Measurements from ENCODE around the gene FAM83E. TPM values are rescaled to one million over a fixed set of nuclear protein-coding genes. Genes with fewer than 3 reads are reported as not detected.

FAM83E gene
- polyA plus RNA-seq, 1 donor from 2014 or later, result 0.73 TPM

GRCh38 chr19:48603449-48603848 lies 11.4 kb downstream of the FAM83E start:
- H4K20me1 ChIP-seq (ENCODE audit: insufficient read depth), result no peaks in the 10 kb centered on the region
- no peak overlapping the region for H3K4me3 ChIP-seq (ENCODE audit: low read length)
- H3K9me2 ChIP-seq (ENCODE audit: insufficient read depth, low read length), result no peaks in the 10 kb centered on the region
- H3K27me3 ChIP-seq (ENCODE audit: insufficient read depth, low read depth, low read length), result no peaks in the 10 kb centered on the region
- H3K36me3 ChIP-seq (ENCODE audit: insufficient read depth, low read length), result no peaks in the 10 kb centered on the region
- H3F3A ChIP-seq (ENCODE audit: insufficient read depth, low read length, poor library complexity, severe bottlenecking), result no peaks in the 10 kb centered on the region
- no peak for TF ChIP-seq REST (IDR thresholded peaks at IDR 0.05; ENCODE audit: borderline replicate concordance)
- TF ChIP-seq EZH2 (IDR thresholded peaks at IDR 0.05; ENCODE audit: borderline replicate concordance, insufficient read depth, low read length, poor library complexity, severe bottlenecking), result no peak
- no peak for TF ChIP-seq RAD21 (conservative IDR thresholded peaks at IDR 0.05)
- no peak for TF ChIP-seq POLR2AphosphoS5 (IDR thresholded peaks at IDR 0.05)
- TF ChIP-seq SMC3 (conservative IDR thresholded peaks at IDR 0.05; ENCODE audit: poor library complexity), result no peak
- TF ChIP-seq EP300 (conservative IDR thresholded peaks at IDR 0.05; ENCODE audit: poor library complexity, severe bottlenecking), result no peak
- no peak for TF ChIP-seq CTCF (IDR thresholded peaks at IDR 0.05; ENCODE audit: poor library complexity, severe bottlenecking)
- TF ChIP-seq TAF1 (IDR thresholded peaks at IDR 0.05; ENCODE audit: low read depth), result no peak
- TF ChIP-seq MXI1 (conservative IDR thresholded peaks at IDR 0.05; ENCODE audit: poor library complexity, severe bottlenecking), result no peak
- no peak overlapping the region for H2AFZ ChIP-seq (ENCODE audit: low read depth, low read length)
- H3K27ac ChIP-seq (ENCODE audit: low read length), result no peak overlapping the region
- H3K79me2 ChIP-seq (replicated peaks; ENCODE audit: insufficient read depth, low read length), result no peaks in the 10 kb centered on the region
- no peak overlapping the region for H3K4me2 ChIP-seq (ENCODE audit: low read length)
- H3K9me3 ChIP-seq (ENCODE audit: low read length), result no peaks in the 10 kb centered on the region
- H3K9ac ChIP-seq (ENCODE audit: low read length), result no peak overlapping the region

DNA sequence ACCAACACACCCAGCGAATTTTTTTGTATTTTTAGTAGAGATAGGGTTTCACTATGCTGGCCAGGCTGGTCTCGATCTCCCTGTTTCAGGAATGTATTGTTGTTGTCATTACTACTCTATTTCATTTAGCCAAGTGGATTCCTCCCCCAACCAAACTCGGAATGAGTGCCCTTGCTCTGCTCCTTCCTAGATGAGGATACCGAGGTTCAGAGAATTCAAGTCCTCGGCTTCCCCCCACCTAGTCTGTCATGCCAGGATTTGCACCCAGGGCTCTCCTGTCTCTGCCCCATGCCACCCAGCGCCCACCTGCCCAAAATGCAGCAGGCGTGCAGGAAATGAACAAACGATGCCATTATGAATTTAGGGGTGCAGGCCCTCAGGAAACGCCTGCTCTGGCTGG lies 11.9 kb downstream of the FAM83E start:
- no peaks in the 10 kb centered on the region for H3K9me3 ChIP-seq (ENCODE audit: low read length)
- H2AFZ ChIP-seq (ENCODE audit: low read depth, low read length), result no peak overlapping the region
- no peak overlapping the region for H3K4me2 ChIP-seq (ENCODE audit: low read length)
- no peaks in the 10 kb centered on the region for H3F3A ChIP-seq (ENCODE audit: insufficient read depth, low read length, poor library complexity, severe bottlenecking)
- TF ChIP-seq EP300 (conservative IDR thresholded peaks at IDR 0.05; ENCODE audit: poor library complexity, severe bottlenecking) (no peak), CTCF (IDR thresholded peaks at IDR 0.05; ENCODE audit: poor library complexity, severe bottlenecking) (no peak), REST (IDR thresholded peaks at IDR 0.05; ENCODE audit: borderline replicate concordance) (no peak), SMC3 (conservative IDR thresholded peaks at IDR 0.05; ENCODE audit: poor library complexity) (no peak), EZH2 (IDR thresholded peaks at IDR 0.05; ENCODE audit: borderline replicate concordance, insufficient read depth, low read length, poor library complexity, severe bottlenecking) (no peak), MXI1 (conservative IDR thresholded peaks at IDR 0.05; ENCODE audit: poor library complexity, severe bottlenecking) (no peak), POLR2AphosphoS5 (IDR thresholded peaks at IDR 0.05) (no peak), TAF1 (IDR thresholded peaks at IDR 0.05; ENCODE audit: low read depth) (no peak), RAD21 (conservative IDR thresholded peaks at IDR 0.05) (no peak)
- no peaks in the 10 kb centered on the region for H4K20me1 ChIP-seq (ENCODE audit: insufficient read depth)
- no peak overlapping the region for H3K27ac ChIP-seq (ENCODE audit: low read length)
- H3K27me3 ChIP-seq (ENCODE audit: insufficient read depth, low read depth, low read length), result no peaks in the 10 kb centered on the region
- H3K9ac ChIP-seq (ENCODE audit: low read length), result no peak overlapping the region
- no peaks in the 10 kb centered on the region for H3K36me3 ChIP-seq (ENCODE audit: insufficient read depth, low read length)
- no peaks in the 10 kb centered on the region for H3K9me2 ChIP-seq (ENCODE audit: insufficient read depth, low read length)
- no peak overlapping the region for H3K4me3 ChIP-seq (ENCODE audit: low read length)
- no peaks in the 10 kb centered on the region for H3K79me2 ChIP-seq (replicated peaks; ENCODE audit: insufficient read depth, low read length)

Measured in neural cell (in vitro differentiated cells).